GM12892 (cell line): ENCODE measurements around the gene TMTC1.

ENCODE experiments used
- POLR2A ChIP-seq: IDR thresholded peaks from 2 replicates; pipeline ENCODE4 v1.6.1; 2011; ENCODE audit warnings: low read depth, low read length, control low read depth
- POLR2AphosphoS5 ChIP-seq: IDR thresholded peaks from 2 replicates; pipeline ENCODE4 v1.6.1; 2011; ENCODE audit warnings: low read depth, low read length, control low read depth

DNA sequence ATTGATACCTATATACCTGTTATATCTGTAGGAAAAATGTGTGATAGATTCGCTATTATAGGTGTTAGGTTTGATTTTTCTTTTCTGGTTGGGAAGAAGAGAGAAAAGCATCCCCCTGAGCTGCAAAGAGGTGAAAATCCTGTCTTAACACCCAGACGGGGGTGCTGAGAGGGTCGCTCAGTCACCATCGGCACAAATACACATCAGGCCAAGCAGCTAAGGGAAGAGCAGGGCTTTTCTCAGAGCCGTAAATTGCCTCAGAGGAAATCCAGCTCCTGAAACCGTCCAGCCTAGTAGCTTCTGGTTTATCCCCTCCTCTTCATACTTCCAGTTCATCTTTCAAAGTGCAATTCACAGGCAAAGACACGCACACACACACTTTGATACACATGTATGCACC is 175.2 kb downstream of the TMTC1 start:
- no peak for TF ChIP-seq POLR2AphosphoS5
- TF ChIP-seq POLR2A: no peak
